Measurements from ENCODE around the gene CEP104.

- TF ChIP-seq YY1 (IDR thresholded peaks at IDR 0.05; ENCODE audit: low read depth, low read length) (no peak), NBN (IDR thresholded peaks at IDR 0.05) (no peak), ATF7 (IDR thresholded peaks at IDR 0.05; ENCODE audit: low read depth) (no peak), GABPA (IDR thresholded peaks at IDR 0.05; ENCODE audit: low read depth) (no peak), POLR2A (IDR thresholded peaks at IDR 0.05; ENCODE audit: low read depth, low read length) (peak; percentile 76), SUZ12 (IDR thresholded peaks at IDR 0.05; ENCODE audit: unreplicated experiment) (no peak), HDAC2 (IDR thresholded peaks at IDR 0.05) (no peak)
- TF ChIP-seq, protein P1, sequence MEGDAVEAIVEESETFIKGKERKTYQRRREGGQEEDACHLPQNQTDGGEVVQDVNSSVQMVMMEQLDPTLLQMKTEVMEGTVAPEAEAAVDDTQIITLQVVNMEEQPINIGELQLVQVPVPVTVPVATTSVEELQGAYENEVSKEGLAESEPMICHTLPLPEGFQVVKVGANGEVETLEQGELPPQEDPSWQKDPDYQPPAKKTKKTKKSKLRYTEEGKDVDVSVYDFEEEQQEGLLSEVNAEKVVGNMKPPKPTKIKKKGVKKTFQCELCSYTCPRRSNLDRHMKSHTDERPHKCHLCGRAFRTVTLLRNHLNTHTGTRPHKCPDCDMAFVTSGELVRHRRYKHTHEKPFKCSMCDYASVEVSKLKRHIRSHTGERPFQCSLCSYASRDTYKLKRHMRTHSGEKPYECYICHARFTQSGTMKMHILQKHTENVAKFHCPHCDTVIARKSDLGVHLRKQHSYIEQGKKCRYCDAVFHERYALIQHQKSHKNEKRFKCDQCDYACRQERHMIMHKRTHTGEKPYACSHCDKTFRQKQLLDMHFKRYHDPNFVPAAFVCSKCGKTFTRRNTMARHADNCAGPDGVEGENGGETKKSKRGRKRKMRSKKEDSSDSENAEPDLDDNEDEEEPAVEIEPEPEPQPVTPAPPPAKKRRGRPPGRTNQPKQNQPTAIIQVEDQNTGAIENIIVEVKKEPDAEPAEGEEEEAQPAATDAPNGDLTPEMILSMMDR (IDR thresholded peaks at IDR 0.05 in 2 of 3, conservative IDR thresholded peaks at IDR 0.05 in 1 of 3; ENCODE audit: control insufficient read depth in 2 of 3, extremely low read depth in 1 of 3, insufficient read depth in 1 of 3, low read depth in 3 of 3, low read length in 3 of 3) = no peak
- TF ChIP-seq, protein P2, sequence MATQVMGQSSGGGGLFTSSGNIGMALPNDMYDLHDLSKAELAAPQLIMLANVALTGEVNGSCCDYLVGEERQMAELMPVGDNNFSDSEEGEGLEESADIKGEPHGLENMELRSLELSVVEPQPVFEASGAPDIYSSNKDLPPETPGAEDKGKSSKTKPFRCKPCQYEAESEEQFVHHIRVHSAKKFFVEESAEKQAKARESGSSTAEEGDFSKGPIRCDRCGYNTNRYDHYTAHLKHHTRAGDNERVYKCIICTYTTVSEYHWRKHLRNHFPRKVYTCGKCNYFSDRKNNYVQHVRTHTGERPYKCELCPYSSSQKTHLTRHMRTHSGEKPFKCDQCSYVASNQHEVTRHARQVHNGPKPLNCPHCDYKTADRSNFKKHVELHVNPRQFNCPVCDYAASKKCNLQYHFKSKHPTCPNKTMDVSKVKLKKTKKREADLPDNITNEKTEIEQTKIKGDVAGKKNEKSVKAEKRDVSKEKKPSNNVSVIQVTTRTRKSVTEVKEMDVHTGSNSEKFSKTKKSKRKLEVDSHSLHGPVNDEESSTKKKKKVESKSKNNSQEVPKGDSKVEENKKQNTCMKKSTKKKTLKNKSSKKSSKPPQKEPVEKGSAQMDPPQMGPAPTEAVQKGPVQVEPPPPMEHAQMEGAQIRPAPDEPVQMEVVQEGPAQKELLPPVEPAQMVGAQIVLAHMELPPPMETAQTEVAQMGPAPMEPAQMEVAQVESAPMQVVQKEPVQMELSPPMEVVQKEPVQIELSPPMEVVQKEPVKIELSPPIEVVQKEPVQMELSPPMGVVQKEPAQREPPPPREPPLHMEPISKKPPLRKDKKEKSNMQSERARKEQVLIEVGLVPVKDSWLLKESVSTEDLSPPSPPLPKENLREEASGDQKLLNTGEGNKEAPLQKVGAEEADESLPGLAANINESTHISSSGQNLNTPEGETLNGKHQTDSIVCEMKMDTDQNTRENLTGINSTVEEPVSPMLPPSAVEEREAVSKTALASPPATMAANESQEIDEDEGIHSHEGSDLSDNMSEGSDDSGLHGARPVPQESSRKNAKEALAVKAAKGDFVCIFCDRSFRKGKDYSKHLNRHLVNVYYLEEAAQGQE (IDR thresholded peaks at IDR 0.05; ENCODE audit: low read depth, low read length) = no peak
- TF ChIP-seq, protein P3, sequence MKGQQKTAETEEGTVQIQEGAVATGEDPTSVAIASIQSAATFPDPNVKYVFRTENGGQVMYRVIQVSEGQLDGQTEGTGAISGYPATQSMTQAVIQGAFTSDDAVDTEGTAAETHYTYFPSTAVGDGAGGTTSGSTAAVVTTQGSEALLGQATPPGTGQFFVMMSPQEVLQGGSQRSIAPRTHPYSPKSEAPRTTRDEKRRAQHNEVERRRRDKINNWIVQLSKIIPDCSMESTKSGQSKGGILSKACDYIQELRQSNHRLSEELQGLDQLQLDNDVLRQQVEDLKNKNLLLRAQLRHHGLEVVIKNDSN (IDR thresholded peaks at IDR 0.05; ENCODE audit: borderline replicate concordance, extremely low read length, insufficient read depth, low read depth, low read length) = peak; percentile 54
- TF ChIP-seq, protein P4, sequence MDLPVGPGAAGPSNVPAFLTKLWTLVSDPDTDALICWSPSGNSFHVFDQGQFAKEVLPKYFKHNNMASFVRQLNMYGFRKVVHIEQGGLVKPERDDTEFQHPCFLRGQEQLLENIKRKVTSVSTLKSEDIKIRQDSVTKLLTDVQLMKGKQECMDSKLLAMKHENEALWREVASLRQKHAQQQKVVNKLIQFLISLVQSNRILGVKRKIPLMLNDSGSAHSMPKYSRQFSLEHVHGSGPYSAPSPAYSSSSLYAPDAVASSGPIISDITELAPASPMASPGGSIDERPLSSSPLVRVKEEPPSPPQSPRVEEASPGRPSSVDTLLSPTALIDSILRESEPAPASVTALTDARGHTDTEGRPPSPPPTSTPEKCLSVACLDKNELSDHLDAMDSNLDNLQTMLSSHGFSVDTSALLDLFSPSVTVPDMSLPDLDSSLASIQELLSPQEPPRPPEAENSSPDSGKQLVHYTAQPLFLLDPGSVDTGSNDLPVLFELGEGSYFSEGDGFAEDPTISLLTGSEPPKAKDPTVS (IDR thresholded peaks at IDR 0.05; ENCODE audit: low read depth, low read length) = no peak
These were observed 84.8 kb downstream of the CEP104 start for GRCh38 chr1:3772027-3772714.
